Measurements from ENCODE around the gene ZNF605.
"Not testable (repeated sequence)": the region's sequence is repeated elsewhere in the genome, so short reads cannot be mapped to it uniquely, and the experiment has no call there.

ZNF605 gene

GRCh38 chr12:132948146-132949066, 7.7 kb downstream of the ZNF605 start:
- DNase-seq (ENCODE audit: low spot score), result no peak

GRCh38 chr12:132946246-132946820, 9.8 kb downstream of the ZNF605 start:
- no peak for DNase-seq (ENCODE audit: low spot score)

DNA sequence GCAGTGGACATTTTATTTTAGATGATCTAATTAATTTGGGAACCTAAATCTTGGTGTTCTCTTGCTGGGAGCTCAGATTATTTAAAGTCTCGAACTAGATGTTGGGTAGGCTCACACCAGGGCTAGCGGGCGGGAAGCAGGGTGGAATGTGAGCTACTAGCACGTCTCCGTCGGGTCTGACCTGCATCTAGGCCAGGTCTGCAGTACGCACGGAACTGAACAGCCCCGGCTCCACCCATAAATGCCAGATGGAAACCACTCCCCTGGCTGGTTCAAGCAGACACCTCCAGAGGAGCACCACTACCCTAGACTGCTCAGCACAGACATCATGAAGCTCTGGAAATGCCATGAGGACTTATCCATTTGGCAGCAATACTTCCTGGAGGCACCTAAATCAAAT, 10.3 kb downstream of the ZNF605 start:
- no peak for DNase-seq (ENCODE audit: low spot score)

DNA sequence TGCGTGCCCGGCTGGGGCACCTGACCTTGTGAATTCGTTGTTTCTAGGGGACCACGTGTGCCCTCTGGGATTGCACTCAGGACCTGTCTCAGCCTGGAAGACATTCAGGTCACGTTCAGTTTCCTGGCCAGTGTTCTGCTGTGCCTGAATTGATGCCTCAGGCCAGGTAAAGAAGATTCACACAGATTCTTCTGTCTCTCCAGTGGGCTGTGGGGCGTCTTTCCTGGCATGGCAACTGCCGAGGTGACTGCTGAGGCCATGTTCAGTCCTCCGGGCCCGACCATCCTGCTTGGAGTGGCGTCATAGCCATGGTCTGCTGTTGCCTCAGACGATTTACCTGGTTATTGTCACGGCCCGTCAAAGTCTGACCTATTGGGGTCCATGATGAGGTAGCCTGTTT, 13.5 kb downstream of the ZNF605 start:
- no peak for DNase-seq (ENCODE audit: low spot score)

DNA sequence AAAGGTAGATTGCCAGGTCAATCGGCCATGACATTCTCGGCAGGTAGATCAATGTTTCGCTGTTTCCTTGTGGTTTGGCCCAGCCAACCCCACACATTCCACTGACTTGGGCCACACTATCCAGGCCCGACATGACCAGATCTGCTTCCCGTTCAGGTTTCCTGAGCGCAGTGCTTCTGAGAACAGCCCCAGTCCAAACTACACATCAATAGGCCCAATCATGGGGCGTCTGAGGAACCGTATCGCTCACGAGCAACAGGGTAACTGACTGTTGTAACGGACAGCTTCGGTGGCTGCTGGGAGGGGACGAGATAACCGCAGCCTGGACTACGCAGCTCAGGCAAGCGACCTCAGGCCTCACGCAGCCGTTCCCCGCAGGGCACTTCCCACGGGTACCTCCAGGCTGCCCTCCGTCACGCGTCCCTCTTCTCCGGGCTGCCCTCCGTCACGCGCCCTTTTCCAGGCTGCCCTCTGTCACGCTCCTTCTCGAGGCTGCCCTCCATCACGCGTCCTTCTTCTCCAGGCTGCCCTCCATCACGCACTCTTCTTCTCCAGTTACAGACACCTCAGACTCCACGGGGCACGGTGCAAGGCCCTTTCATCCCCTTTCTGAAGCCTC, 14.7 kb downstream of the ZNF605 start:
- DNase-seq (ENCODE audit: low spot score), result no peak

DNA sequence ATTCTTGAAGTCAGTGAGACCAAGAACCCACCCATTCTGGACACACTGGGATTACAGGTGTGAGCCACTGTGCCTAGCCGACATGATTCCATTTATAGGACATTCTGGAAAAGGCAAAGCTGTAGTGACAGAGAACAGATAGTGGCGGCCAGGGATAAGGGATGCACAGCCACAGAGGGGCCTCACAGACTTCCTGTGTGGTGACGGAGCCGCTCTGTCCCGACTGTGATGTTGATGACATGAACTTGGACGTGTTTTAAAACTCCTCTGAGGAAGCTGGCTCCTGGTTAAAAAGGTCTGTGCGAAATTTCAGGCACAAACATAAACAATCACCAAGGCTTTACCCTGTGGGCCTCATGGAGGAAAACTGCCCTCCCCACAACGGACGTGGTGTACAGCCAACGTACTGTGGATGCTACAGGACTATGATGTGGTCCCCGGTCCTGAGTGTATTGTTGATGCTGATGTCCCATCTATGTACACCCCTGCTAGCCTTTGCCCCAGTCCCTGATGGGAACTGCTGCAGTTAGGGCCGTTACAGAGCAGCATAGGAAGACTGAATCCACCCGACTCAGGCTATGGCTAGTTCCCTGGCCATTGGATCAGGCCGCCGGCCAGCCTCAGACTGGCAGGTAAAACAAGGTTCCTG, 15.9 kb downstream of the ZNF605 start:
- no peak for DNase-seq (ENCODE audit: low spot score)

- not testable (repeated sequence) for DNase-seq (ENCODE audit: low spot score)
Observed at GRCh38 chr12:132938807-132939206, 17.3 kb downstream of the ZNF605 start.

DNA sequence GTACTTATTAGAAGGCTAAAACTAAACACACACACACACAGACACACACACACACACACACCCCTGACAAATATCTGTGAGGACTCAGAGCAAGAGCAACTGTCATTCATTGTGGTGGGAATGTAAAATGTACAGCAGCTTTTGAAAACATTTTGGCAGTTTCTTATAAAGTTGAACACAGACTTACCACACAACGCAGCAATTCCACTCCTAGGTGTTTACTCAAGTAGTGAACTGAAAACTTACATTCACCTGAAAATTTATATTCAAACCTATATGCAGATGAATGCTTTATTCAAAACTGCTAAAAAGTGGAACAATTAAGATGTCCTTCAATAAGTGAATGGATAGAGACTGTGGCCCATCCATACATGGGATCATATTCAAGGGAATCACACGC, 18.6 kb downstream of the ZNF605 start:
- no peak for DNase-seq (ENCODE audit: low spot score)

- not testable (repeated sequence) for DNase-seq (ENCODE audit: low spot score)
Observed at GRCh38 chr12:132936921-132937320, 19.2 kb downstream of the ZNF605 start.

DNA sequence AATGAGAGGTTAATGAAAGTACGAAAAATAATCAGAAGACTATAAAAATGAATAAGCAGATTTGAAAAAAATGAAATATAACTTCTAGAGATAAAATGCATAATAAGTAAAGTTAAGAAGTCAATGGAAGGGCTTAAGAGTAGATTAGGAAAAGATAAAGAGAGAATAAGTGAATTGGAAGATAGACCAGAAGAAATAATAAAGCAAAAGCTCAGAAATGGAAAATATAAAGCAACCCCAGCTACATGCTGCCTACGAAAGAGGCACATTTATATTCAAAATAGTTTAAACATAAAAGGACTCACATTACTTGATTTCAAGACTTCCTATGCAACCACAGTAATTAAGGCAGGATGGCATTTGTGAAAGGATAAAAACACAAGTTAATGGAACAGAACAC, 19.9 kb downstream of the ZNF605 start:
- no peak for DNase-seq (ENCODE audit: low spot score)

DNA sequence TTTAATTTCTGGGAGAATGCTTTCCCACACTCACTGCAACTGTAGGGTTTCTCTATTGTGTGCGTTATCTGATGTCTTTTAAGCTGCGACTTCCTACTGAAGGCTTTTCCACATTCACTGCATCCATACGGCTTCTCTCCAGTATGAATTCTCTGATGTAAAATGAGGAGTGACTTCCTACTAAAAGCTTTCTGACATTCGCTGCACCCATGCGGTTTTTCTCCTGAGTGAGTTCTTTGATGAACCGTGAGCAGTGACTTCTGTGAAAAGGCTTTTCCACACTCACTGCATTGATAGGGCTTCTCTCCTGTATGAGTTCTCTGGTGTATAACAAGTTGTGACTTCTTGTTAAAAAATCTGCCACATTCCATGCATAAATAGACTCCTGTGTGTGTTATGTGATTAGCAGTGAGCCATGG, 29.7 kb downstream of the ZNF605 start:
- no peak for DNase-seq (ENCODE audit: low spot score)

DNA sequence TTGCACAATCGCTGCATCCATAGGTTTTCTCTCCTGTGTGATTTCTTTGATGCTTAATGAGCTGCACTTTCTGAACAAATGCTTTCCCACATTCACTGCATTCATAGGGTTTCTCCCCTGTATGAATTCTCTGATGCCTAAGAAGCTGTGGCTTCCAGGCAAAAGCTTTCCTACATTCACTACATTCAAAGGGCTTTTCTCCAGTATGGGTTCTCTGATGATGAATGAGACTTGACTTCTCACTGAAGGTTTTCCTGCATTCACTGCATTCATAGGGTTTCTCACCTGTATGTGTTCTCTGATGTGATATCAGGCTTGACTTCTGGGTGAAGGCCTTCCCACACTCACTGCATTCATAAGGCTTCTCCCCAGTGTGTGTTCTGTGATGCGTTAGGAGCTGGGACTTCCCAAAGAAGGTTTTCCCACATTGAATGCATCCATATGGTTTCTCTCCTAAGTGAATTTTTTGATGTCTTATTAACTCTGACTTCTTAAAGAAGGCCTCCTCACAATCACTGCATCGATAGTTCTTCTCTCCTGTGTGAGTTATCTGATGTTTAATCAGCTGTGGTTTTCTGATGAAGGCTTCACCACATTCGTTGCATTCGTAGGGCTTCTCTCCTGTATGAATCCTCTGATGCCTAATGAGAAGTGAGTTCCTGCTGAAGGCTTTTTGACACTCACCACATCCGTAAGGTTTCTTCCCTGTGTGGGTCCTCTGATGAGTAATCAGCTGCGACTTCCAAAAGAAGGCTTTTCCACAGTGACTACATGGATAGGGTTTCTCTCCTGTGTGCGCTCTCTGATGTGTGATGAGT, 30.3 kb downstream of the ZNF605 start:
- DNase-seq (ENCODE audit: low spot score), result no peak

GRCh38 chr12:132924356-132924755, 31.8 kb downstream of the ZNF605 start:
- DNase-seq (ENCODE audit: low spot score), result no peak

GRCh38 chr12:132923356-132923909, 32.7 kb downstream of the ZNF605 start:
- no peak for DNase-seq (ENCODE audit: low spot score)

DNA sequence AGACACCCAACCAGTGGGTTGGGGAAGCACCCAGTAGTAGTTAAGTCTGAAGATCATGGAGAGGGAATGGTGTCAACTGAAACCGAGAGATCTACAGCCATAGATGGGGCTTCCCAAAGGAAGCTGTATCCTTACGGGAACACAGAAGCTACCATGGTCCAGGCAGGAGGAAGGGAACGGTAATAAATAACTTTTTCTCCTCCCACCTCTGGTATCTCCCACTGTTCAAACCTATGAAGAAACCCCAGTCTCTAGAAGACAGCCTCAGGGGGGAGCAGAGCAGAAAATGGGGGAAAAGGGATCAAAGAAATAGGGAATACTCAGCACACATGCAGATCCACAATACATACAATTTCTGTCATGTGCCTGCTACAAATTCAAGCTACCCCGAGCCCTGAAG, 33.4 kb downstream of the ZNF605 start:
- no peak for DNase-seq (ENCODE audit: low spot score)

GRCh38 chr12:132921685-132922084, 34.4 kb downstream of the ZNF605 start:
- no peak for DNase-seq (ENCODE audit: low spot score)

GRCh38 chr12:132918680-132919079, 37.4 kb downstream of the ZNF605 start:
- DNase-seq (ENCODE audit: low spot score), result no peak

DNA sequence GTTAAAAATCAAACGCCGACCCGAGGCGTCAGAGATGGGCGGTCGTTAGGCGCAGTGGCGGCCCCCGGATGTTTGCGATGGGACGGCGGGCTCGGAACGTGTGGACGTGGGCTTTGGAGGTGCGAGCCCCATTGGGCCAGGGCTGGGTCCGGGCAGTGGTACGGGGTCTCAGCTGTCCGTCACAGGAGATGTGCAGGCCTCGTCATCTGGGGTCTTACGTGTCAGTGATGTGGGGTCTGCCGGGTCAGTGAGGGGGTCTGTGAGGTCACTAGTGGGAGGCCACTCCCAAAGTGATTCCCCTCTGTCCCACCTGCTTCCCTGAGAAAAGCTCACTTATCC, 47.1 kb downstream of the ZNF605 start:
- DNase-seq (ENCODE audit: low spot score), result no peak

DNA sequence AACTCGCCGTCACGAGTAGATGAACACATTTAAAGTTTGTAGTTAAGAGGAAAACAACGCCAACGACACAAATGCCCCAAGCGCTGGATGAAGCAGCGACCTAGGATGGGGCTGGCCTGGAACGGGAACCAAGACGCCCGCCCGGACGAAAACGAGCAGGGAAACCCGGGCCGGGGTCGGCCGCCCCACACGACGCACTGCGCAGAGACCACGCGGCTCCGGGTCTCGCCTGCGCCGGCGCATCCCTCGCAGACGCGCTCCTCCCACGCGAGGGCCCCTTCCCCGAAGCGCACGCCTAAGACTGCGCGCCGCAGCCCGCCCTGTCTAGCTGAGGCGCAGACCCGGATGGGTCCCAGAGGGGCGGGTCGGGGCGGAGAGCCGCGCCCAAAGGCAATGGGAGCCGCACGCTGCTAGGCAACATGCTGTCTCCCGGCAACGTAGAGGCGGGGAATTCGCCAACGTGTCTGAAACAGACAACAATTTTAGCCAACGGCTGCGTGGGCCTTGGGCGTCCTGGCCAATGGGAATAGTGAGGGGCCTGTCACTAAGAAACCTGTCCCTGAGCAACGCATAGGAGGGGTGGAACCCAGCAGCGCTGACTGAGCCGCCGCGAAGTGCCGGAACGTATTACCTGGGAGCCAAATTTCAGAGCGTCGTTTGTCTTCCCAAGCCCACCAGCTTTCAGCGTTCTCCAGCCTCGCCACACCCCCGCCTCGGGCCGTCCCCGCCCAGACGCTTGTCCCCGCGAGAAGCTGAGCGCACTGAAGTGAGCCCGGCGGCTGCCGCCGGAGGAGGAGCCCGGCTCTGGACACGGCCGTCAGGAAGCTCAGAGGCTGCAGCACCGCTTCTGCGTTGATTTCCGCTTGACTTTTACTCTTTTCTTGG, 47.7 kb downstream of the ZNF605 start:
- peak; percentile 48 for DNase-seq (ENCODE audit: low spot score)

- not testable (repeated sequence) for DNase-seq (ENCODE audit: low spot score)
Observed at GRCh38 chr12:132907789-132908144, 48.3 kb downstream of the ZNF605 start.

DNA sequence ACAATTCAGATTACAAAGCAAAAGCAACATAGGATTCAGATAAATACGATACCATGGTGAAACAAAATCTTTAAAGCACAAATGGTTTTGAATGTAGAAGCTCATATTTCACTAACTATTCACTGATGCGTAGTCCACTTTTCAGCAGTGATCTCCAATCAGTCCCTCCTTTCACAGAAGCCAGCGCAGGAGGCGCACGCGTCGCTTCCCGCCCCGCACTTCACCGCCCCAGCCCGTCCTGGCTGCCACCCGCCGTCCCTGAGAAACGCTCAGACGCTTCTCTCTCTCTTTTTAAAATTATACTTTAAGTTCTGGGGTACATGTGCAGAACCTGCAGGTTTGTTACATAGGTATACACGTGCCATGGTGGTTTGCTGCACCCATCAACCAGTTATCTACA, 48.9 kb downstream of the ZNF605 start:
- no peak for DNase-seq (ENCODE audit: low spot score)
